ENCODE data around the gene DLG2.

DLG2 gene

GRCh38 chr11:84230402-84230801, 1396.7 kb downstream of the DLG2 start:
- DNase-seq (ENCODE audit: extremely low spot score, insufficient read length, low read depth): no peak
- no peak for FAIRE-seq

GRCh38 chr11:84227970-84228665, 1399.0 kb downstream of the DLG2 start:
- FAIRE-seq (no peak), DNase-seq (ENCODE audit: extremely low spot score, insufficient read length, low read depth) (no peak)

GRCh38 chr11:84224042-84224441, 1403.1 kb downstream of the DLG2 start:
- FAIRE-seq: no peak
- no peak for DNase-seq (ENCODE audit: extremely low spot score, insufficient read length, low read depth)

GRCh38 chr11:84218318-84218717, 1408.8 kb downstream of the DLG2 start:
- FAIRE-seq: no peak
- no peak for DNase-seq (ENCODE audit: extremely low spot score, insufficient read length, low read depth)

- DNase-seq (ENCODE audit: extremely low spot score, insufficient read length, low read depth): no peak
- FAIRE-seq: no peak
Measured at GRCh38 chr11:84215672-84216071, 1411.5 kb downstream of the DLG2 start.

- FAIRE-seq (no peak), DNase-seq (ENCODE audit: extremely low spot score, insufficient read length, low read depth) (no peak)
Measured at GRCh38 chr11:84214557-84214956, 1412.6 kb downstream of the DLG2 start.

- DNase-seq (ENCODE audit: extremely low spot score, insufficient read length, low read depth) (no peak), FAIRE-seq (no peak)
Measured at GRCh38 chr11:84212468-84213390, 1414.4 kb downstream of the DLG2 start.

- DNase-seq (ENCODE audit: extremely low spot score, insufficient read length, low read depth): no peak
- no peak for FAIRE-seq
Measured at GRCh38 chr11:84211896-84212295, 1415.2 kb downstream of the DLG2 start.

GRCh38 chr11:84194696-84195095, 1432.4 kb downstream of the DLG2 start:
- no peak for FAIRE-seq
- no peak for DNase-seq (ENCODE audit: extremely low spot score, insufficient read length, low read depth)

GRCh38 chr11:84193706-84194105, 1433.4 kb downstream of the DLG2 start:
- FAIRE-seq (no peak), DNase-seq (ENCODE audit: extremely low spot score, insufficient read length, low read depth) (no peak)

GRCh38 chr11:84188521-84188920, 1438.6 kb downstream of the DLG2 start:
- FAIRE-seq (no peak), DNase-seq (ENCODE audit: extremely low spot score, insufficient read length, low read depth) (no peak)

- DNase-seq (ENCODE audit: extremely low spot score, insufficient read length, low read depth) (no peak), FAIRE-seq (no peak)
Measured at GRCh38 chr11:84173078-84173477, 1454.1 kb downstream of the DLG2 start.

GRCh38 chr11:84165139-84165538, 1462.0 kb downstream of the DLG2 start:
- FAIRE-seq: no peak
- no peak for DNase-seq (ENCODE audit: extremely low spot score, insufficient read length, low read depth)

GRCh38 chr11:84164728-84165127, 1462.4 kb downstream of the DLG2 start:
- DNase-seq (ENCODE audit: extremely low spot score, insufficient read length, low read depth) (no peak), FAIRE-seq (no peak)

- FAIRE-seq: no peak
Measured at GRCh38 chr11:84163116-84163515, 1464.0 kb downstream of the DLG2 start.

GRCh38 chr11:84157639-84158038, 1469.5 kb downstream of the DLG2 start:
- no peak for DNase-seq (ENCODE audit: extremely low spot score, insufficient read length, low read depth)
- no peak for FAIRE-seq

More at GRCh38 chr11:84163116-84163515, 1464.0 kb downstream of the DLG2 start:
- no peak for DNase-seq (ENCODE audit: extremely low spot score, insufficient read length, low read depth)

- FAIRE-seq (no peak), DNase-seq (ENCODE audit: extremely low spot score, insufficient read length, low read depth) (no peak)
Measured at GRCh38 chr11:84146826-84147225, 1480.3 kb downstream of the DLG2 start.

- DNase-seq (ENCODE audit: extremely low spot score, insufficient read length, low read depth) (no peak), FAIRE-seq (no peak)
Measured at GRCh38 chr11:84145616-84146185, 1481.4 kb downstream of the DLG2 start.

- no peak for DNase-seq (ENCODE audit: extremely low spot score, insufficient read length, low read depth)
- FAIRE-seq: no peak
Measured at GRCh38 chr11:84144531-84144930, 1482.6 kb downstream of the DLG2 start.

GRCh38 chr11:84142411-84142810, 1484.7 kb downstream of the DLG2 start:
- FAIRE-seq (no peak), DNase-seq (ENCODE audit: extremely low spot score, insufficient read length, low read depth) (no peak)

Measured in GM18507 (cell line).